DMS 273 treated with DMSO at 0.1 percent for 48 hours (cell line): ENCODE results near the gene FMR1.
A peak's percentile ranks its signal among the peaks of the same experiment; 100 is the strongest.

Source experiments
- DNase-seq: peaks from one replicate; lab custom pipeline; 2025; lab: John Stamatoyannopoulos, UW

Gene FMR1

GRCh38 chrX:147911192-147912022 lies at the start of gene FMR1:
Gene FMR1, plus strand, starts transcription at chrX:147911919. Its CDS starts 261 bp downstream, at chrX:147912180.
- peak; percentile 79 for DNase-seq

DNA sequence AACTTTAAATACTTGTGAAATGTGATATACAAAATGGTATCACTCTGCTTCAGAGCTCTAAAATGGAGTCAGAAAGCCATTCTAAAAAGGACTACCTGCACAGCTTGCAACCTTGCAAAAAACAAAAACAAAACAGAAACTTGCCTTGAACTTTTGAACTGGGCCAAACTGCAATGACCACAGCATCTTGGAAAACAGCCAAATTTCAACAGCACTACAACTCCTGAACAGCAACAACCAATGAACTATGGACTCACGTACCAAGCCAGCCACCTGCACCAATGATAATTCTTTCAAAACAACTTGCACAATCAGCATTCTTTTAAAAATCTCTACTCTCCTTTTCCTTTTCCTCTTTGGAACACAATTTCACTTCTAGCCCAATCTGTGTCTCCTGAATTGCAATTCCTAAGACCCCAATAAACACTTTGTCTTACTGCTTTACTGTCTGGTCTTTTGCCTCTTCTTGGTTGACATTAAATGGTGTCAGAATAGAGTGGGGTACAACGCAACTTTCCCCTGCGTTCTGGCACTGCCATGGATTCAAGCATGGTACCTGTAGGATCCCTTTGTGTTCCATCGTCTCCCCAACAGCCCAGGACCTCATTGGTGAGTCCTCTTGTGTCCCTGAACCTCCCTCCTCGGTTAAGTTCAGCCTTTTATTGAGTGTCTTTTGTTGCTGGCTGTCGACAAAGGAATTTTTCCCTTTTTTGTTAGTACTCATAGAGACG lies 35.7 kb upstream of the FMR1 start:
- DNase-seq: no peak

- no peak for DNase-seq
Measured at GRCh38 chrX:147876849-147877646, 34.7 kb upstream of the FMR1 start.

DNA sequence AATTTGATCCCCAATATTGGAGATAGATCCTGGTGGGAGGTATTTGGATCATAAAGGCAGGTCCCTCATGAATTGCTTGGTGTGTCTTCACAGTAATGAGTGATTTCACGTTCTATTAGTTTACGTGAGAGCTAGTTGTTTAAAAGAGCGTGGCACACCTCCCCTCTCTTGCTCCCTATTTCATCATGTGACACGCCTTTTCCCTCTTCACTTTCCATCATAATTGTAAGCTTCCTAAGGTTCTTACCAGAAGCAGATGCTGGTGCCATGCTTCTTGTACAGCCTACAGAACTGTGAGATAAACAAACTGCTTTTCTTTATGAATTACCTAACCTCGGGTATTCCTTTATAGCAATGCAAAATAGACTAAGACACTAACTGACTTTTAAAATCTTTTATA lies 34.0 kb upstream of the FMR1 start:
- no peak for DNase-seq

GRCh38 chrX:147884958-147885357 lies 26.8 kb upstream of the FMR1 start:
- no peak for DNase-seq

DNA sequence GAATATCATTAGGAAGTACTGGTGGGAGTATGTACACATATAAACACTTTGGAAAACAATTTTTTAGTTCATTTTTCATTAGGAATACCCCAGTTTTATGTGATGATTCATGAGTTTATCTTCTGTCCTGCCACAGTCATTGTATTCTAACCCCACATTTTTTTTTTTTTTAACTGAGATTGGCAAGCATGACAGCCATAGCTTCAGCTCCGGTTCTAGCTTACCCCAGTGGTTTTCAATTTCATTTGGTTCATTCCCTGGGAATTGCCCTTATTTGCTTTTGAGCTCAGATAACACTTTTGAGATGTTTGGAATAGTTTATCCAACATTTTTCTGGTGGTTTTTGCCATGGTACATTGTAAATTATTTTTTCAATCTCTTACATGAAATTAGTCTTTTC lies 21.0 kb upstream of the FMR1 start:
- no peak for DNase-seq

DNA sequence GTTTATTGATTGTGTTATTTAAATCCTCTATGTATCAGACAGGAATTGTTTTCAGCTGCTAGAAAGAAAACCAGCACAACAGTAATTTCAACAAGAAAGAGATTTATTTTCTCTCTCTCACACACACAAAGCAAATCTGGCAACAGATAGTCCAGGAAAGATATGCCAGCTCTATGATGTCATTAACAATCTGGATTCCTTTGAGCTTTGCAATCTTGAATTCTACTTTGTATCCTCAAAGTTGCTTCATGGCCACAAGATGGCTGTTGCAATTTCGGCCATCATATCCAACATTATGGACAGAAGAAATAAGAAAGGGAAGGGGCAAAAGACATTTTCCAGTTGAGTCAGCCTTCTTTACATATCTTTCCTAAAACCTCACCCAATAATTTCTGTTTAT lies 19.8 kb upstream of the FMR1 start:
- no peak for DNase-seq

DNA sequence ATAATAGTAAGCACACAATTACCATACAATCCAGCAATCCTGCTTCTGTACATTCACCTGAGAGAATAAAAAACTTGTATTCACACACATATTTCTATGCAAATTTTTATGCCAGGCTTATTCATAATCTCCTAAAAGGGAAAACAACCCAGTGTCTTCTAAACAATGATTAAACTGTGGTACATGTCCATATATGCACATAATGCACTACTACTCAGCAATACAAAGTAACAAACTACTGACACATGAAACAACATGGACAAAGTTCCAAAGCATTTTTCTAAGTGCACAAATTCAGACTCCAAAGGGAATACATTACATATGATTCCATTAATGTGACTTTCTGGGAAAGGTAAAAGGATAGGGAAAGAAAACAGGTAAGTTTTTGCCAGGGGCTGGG lies 18.0 kb upstream of the FMR1 start:
- no peak for DNase-seq

DNA sequence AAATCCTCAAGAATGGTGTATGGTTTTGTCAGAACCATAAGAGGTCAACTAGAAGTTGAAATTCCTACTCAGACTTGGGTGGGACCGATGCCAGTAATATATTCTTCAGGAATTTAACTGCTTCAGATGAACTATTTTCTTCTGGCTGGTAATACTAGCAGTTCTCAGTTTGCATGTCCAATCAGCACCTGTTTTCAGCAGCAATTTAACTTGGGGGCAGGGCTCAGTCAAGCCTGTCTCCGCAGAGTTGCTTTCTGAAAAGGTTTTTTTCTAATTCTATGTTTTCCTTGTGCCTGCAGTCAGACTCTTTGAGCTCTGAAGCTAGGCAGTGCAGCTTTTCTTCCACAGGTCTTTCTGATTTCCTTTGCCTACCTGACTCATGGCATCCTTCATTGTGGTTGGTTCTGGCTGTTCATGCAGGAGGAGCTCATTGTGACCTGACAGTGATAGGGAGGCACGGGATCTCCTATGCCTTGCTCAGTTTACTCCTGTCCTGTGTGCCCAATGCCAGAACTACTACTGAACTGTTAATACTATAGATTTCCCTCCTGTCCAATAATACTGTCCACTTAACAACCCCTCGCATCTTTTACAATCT lies 17.3 kb upstream of the FMR1 start:
- no peak for DNase-seq

DNA sequence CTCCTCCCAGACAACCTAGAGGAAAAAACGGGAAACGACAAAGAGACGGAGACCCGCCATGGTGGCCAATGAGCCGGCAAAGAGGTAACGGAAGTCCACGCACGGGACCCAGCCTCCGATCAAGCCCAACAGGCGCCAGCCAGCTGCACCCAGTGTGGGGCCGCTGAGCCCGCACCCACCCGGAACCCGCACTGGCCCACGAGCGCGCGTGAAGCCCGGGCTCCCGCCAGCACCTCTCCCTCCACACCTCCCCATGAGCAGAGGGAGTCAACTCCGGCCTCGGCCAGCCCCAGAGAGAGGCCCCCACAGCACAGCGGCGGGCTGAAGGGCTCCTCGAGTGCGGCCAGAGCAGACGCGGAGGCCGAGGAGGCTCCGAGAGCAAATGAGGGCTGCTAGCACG lies 14.6 kb upstream of the FMR1 start:
- no peak for DNase-seq

- no peak for DNase-seq
Measured at GRCh38 chrX:147898951-147899350, 12.8 kb upstream of the FMR1 start.

GRCh38 chrX:147899379-147900114 lies 12.2 kb upstream of the FMR1 start:
- DNase-seq: no peak

- no peak for DNase-seq
Measured at GRCh38 chrX:147900349-147900748, 11.4 kb upstream of the FMR1 start.

DNA sequence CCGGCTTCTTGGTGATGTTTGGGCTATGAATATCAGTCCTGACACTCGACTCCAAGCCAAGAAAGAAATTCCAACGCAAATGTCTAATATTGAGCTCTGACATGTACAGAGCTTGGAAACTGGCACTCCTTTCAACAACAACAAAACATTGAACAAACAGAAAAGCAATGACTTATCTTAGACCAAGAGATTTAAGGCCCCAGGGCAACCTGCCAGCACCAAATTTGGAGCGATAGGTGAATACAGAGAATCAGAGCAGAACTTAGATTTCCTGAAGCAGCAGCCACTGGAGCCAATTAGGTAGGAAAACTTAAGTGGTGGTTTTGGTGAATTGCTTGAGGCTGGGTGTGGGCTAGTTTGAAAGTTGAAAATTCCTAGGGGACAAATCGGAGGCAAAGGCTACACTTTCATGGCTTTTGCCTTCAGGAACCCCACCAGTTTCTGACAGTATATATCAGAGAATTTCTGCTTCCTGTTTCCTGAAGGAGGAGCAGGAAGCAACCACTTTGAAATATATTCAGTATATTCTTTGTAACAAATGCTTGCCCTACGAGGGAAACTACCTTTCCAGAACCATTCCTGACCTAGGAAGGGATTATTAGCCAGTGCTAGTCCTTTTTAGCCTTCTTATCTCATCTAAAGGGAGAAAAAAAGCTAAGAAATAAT lies 10.1 kb upstream of the FMR1 start:
- no peak for DNase-seq

GRCh38 chrX:147902270-147902669 lies 9.4 kb upstream of the FMR1 start:
- DNase-seq: no peak

DNA sequence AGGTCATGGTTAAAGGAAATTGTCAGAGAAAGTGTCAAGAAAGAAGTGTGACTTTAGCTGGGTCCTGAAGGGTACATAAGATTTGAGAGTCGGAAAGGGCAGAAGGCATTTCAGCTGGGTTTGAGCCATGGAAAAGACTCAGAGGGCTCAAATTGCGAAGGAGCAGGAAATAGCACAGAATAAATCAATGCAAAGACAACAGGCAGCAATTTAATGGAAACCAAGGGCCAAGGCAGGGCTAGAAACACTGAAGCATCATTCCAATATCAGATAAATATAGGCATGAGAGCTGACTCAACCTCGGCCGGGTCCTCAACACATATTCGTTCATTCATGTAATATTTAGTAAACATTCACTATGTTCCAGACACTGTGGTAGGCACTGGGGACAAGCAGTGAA lies 3.6 kb upstream of the FMR1 start:
- DNase-seq: no peak

- DNase-seq: no peak
Measured at GRCh38 chrX:147910607-147911006, 1.1 kb upstream of the FMR1 start.

DNA sequence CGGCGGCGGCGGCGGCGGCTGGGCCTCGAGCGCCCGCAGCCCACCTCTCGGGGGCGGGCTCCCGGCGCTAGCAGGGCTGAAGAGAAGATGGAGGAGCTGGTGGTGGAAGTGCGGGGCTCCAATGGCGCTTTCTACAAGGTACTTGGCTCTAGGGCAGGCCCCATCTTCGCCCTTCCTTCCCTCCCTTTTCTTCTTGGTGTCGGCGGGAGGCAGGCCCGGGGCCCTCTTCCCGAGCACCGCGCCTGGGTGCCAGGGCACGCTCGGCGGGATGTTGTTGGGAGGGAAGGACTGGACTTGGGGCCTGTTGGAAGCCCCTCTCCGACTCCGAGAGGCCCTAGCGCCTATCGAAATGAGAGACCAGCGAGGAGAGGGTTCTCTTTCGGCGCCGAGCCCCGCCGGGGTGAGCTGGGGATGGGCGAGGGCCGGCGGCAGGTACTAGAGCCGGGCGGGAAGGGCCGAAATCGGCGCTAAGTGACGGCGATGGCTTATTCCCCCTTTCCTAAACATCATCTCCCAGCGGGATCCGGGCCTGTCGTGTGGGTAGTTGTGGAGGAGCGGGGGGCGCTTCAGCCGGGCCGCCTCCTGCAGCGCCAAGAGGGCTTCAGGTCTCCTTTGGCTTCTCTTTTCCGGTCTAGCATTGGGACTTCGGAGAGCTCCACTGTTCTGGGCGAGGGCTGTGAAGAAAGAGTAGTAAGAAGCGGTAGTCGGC lies 528 bp downstream of the FMR1 start:
- no peak for DNase-seq

- DNase-seq: no peak
Measured at GRCh38 chrX:147913570-147913969, 1.9 kb downstream of the FMR1 start.

DNA sequence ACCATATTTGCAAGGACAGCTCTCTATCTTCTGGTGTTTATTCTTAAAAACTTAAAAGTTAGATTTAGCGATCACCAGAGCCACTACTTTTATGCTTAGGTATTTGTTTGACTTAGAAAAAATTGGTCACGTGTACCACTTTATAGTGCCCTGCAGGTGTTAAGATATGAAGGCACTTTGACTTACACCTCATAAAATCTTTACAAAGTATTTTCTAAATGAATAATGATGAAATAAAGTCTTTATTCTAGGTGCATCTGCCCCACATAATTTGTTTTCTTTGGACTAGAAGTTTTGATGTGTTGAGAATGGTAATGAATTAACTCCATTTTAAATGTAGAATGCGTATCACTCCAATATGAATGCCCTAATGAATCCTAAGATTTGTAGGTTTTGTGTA lies 2.9 kb downstream of the FMR1 start:
- no peak for DNase-seq
